SK-N-SH treated with all-trans-retinoic acid at 6 μM for 48 hours (cell line): Measurements from ENCODE around the gene VSX2.

Source experiments
- ATAC-seq: fragments of 200-7000 bp; cut with Tn5 transposase; 3 replicates; pipeline ENCODE4 v1.9.1; 2020; ENCODE audit warnings: mild to moderate bottlenecking, moderate library complexity
- ARNTL ChIP-seq: fragments of 450-650 bp; formaldehyde crosslinking; IDR thresholded peaks from 2 replicates; pipeline ENCODE4 v1.5.0; 2020; ENCODE audit warnings: low read depth, mild to moderate bottlenecking, moderate library complexity, borderline replicate concordance
- BACH2 ChIP-seq: fragments of 250-450 bp; sonication (Bioruptor Pico); IDR thresholded peaks from 2 replicates; pipeline ENCODE4 v1.9.0; 2021; ENCODE audit warnings: mild to moderate bottlenecking, borderline replicate concordance
- CSDC2 ChIP-seq: fragments of 250-450 bp; sonication (Bioruptor Pico); IDR thresholded peaks from 2 replicates; pipeline ENCODE4 v1.5.0; 2020; ENCODE audit warnings: mild to moderate bottlenecking, moderate library complexity
- ESRRG ChIP-seq: fragments of 250-450 bp; sonication (Bioruptor Pico); IDR thresholded peaks from 2 replicates; pipeline ENCODE4 v1.6.1; 2021; ENCODE audit warnings: mild to moderate bottlenecking
- GLIS3 ChIP-seq: fragments of 250-450 bp; sonication (Bioruptor Pico); IDR thresholded peaks from 2 replicates; pipeline ENCODE4 v1.5.0; 2020; ENCODE audit warnings: mild to moderate bottlenecking, moderate library complexity
- OSR1 ChIP-seq: fragments of 250-450 bp; sonication (Bioruptor Pico); IDR thresholded peaks from 2 replicates; pipeline ENCODE4 v1.8.0; 2022; ENCODE audit warnings: moderate library complexity, mild to moderate bottlenecking, inconsistent platforms
- PATZ1 ChIP-seq: fragments of 250-450 bp; sonication (Bioruptor Pico); IDR thresholded peaks from 2 replicates; pipeline ENCODE4 v1.8.0; 2020; ENCODE audit warnings: mild to moderate bottlenecking, moderate library complexity, borderline replicate concordance
- PPARA ChIP-seq: fragments of 250-450 bp; sonication (Bioruptor Pico); IDR thresholded peaks from 2 replicates; pipeline ENCODE4 v1.5.0; 2020; ENCODE audit warnings: mild to moderate bottlenecking, borderline replicate concordance
- RARB ChIP-seq: fragments of 250-450 bp; sonication (Bioruptor Pico); IDR thresholded peaks from 2 replicates; pipeline ENCODE4 v1.8.0; 2021; ENCODE audit warnings: mild to moderate bottlenecking, moderate library complexity
- SNAI2 ChIP-seq: fragments of 250-450 bp; sonication (Bioruptor Pico); IDR thresholded peaks from 2 replicates; pipeline ENCODE4 v1.5.0; 2020; ENCODE audit warnings: mild to moderate bottlenecking, moderate library complexity
- TCF4 ChIP-seq: fragments of 250-450 bp; sonication (Bioruptor Pico); IDR thresholded peaks from 2 replicates; pipeline ENCODE4 v1.8.0; 2021; ENCODE audit warnings: mild to moderate bottlenecking, moderate library complexity, borderline replicate concordance
- TOX ChIP-seq: fragments of 250-450 bp; sonication (Bioruptor Pico); IDR thresholded peaks from 2 replicates; pipeline ENCODE4 v1.8.0; 2021; ENCODE audit warnings: mild to moderate bottlenecking, moderate library complexity, borderline replicate concordance
- TSHZ2 ChIP-seq: fragments of 250-450 bp; sonication (Bioruptor Pico); IDR thresholded peaks from 2 replicates; pipeline ENCODE4 v1.5.0; 2020; ENCODE audit warnings: mild to moderate bottlenecking, moderate library complexity
- ZC3H10 ChIP-seq: fragments of 250-450 bp; sonication (Bioruptor Pico); IDR thresholded peaks from 2 replicates; pipeline ENCODE4 v1.5.1; 2021; ENCODE audit warnings: mild to moderate bottlenecking, moderate library complexity
- ZFP3 ChIP-seq: fragments of 250-450 bp; sonication (Bioruptor Pico); IDR thresholded peaks from 2 replicates; pipeline ENCODE4 v1.5.0; 2020; ENCODE audit warnings: mild to moderate bottlenecking, moderate library complexity
- ZFP30 ChIP-seq: fragments of 450-650 bp; formaldehyde crosslinking; IDR thresholded peaks from 2 replicates; pipeline ENCODE4 v1.5.0; 2022; ENCODE audit warnings: mild to moderate bottlenecking, moderate library complexity
- ZNF565 ChIP-seq: fragments of 450-650 bp; formaldehyde crosslinking; conservative IDR thresholded peaks from 2 replicates; pipeline ENCODE4 v1.5.0; 2020; ENCODE audit warnings: low read depth, mild to moderate bottlenecking, moderate library complexity
- ZNF70 ChIP-seq: fragments of 450-650 bp; formaldehyde crosslinking; IDR thresholded peaks from 2 replicates; pipeline ENCODE4 v1.5.0; 2020; ENCODE audit warnings: mild to moderate bottlenecking, moderate library complexity
- ZNF8 ChIP-seq: fragments of 450-650 bp; formaldehyde crosslinking; IDR thresholded peaks from 2 replicates; pipeline ENCODE4 v1.5.0; 2020; ENCODE audit warnings: mild to moderate bottlenecking, moderate library complexity
- TF ChIP-seq, protein P1 (sequence below): fragments of 250-450 bp; sonication (Bioruptor Pico); IDR thresholded peaks from 2 replicates; pipeline ENCODE4 v1.8.0; 2021; ENCODE audit warnings: low read depth, mild to moderate bottlenecking, moderate library complexity, borderline replicate concordance

The VSX2 gene

DNA sequence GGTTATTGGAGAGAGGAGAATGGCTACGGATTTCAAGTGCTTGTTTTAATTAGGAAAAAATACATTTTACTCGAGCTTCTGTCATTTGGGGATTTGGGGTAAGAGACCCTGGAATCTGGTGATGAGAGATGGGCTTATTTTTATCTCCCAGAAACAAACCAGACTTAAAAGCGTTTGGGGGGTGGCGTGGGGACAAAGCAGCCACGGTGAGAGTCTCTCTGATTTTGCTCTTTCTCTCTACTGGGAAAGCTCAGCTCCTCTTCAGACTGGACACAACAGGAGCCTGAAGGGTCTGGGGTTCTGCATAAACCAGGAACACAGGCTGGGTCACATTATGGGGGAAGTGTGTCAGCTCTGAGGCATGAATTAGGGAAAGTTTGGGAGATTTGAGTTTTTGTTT, 3.8 kb downstream of the VSX2 start (continued):
- no peak for TF ChIP-seq PATZ1 (CRISPR knock-in tag)
- no peak for TF ChIP-seq ZNF70 (CRISPR knock-in tag)
- no peak for TF ChIP-seq ZFP30
- TF ChIP-seq SNAI2 (CRISPR knock-in tag), result no peak
- TF ChIP-seq ESRRG, result no peak

GRCh38 chr14:74244115-74244514, 4.9 kb downstream of the VSX2 start:
- TF ChIP-seq PPARA (CRISPR knock-in tag) (no peak), SNAI2 (CRISPR knock-in tag) (no peak), RARB (no peak), TSHZ2 (CRISPR knock-in tag) (no peak), BACH2 (no peak), OSR1 (no peak), ARNTL (CRISPR knock-in tag) (no peak), TCF4 (CRISPR knock-in tag) (no peak), ESRRG (no peak), CSDC2 (CRISPR knock-in tag) (no peak), ZNF565 (CRISPR knock-in tag) (no peak), ZFP30 (no peak), TOX (CRISPR knock-in tag) (no peak), PATZ1 (CRISPR knock-in tag) (no peak), GLIS3 (CRISPR knock-in tag) (no peak), ZNF8 (no peak), ZFP3 (CRISPR knock-in tag) (no peak)
- TF ChIP-seq, protein P1, sequence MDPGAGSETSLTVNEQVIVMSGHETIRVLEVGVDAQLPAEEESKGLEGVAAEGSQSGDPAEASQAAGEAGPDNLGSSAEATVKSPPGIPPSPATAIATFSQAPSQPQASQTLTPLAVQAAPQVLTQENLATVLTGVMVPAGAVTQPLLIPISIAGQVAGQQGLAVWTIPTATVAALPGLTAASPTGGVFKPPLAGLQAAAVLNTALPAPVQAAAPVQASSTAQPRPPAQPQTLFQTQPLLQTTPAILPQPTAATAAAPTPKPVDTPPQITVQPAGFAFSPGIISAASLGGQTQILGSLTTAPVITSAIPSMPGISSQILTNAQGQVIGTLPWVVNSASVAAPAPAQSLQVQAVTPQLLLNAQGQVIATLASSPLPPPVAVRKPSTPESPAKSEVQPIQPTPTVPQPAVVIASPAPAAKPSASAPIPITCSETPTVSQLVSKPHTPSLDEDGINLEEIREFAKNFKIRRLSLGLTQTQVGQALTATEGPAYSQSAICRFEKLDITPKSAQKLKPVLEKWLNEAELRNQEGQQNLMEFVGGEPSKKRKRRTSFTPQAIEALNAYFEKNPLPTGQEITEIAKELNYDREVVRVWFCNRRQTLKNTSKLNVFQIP (CRISPR knock-in tag), result no peak
- 0 out of 3 replicates have a peak, but pooled peaks have one; percentile 9 for ATAC-seq

- TF ChIP-seq PATZ1 (CRISPR knock-in tag) (no peak), ZNF565 (CRISPR knock-in tag) (no peak), ZC3H10 (no peak), ESRRG (no peak), ZFP30 (no peak), TCF4 (CRISPR knock-in tag) (no peak), RARB (no peak), SNAI2 (CRISPR knock-in tag) (no peak), ARNTL (CRISPR knock-in tag) (no peak), PPARA (CRISPR knock-in tag) (no peak), GLIS3 (CRISPR knock-in tag) (no peak), TSHZ2 (CRISPR knock-in tag) (no peak)
- TF ChIP-seq, protein P1 (CRISPR knock-in tag), result no peak
- no peak for ATAC-seq
Observed at GRCh38 chr14:74245292-74245691, 6.0 kb downstream of the VSX2 start.
